GM06990 (cell line): ENCODE data around the gene RAPGEF4.

Experiments used
- DNase-seq: peaks from one replicate; pipeline ENCODE4 v3.0.0-alpha.2; 2011; ENCODE audit not compliant: insufficient read length; ENCODE audit errors: extremely low read depth
- H3K27me3 ChIP-seq: replicated peaks from 2 replicates; pipeline ENCODE4 v1.6.0; 2011; ENCODE audit warnings: low read length; ENCODE audit not compliant: control insufficient read depth, insufficient read depth
- H3K36me3 ChIP-seq: 2 replicates; pipeline ENCODE4 v1.5.1; 2011; ENCODE audit warnings: low read length; ENCODE audit not compliant: control insufficient read depth, insufficient read depth
- H3K4me3 ChIP-seq: replicated peaks from 2 replicates; pipeline ENCODE4 v1.5.1; 2011; ENCODE audit warnings: low read depth, mild to moderate bottlenecking, control low read depth, low read length
- CTCF ChIP-seq: IDR thresholded peaks from 2 replicates; pipeline ENCODE4 v1.5.1; 2011; ENCODE audit warnings: low read length, control low read depth, mild to moderate bottlenecking, inconsistent platforms; ENCODE audit not compliant: insufficient read depth, poor library complexity, severe bottlenecking

RAPGEF4 gene

DNA sequence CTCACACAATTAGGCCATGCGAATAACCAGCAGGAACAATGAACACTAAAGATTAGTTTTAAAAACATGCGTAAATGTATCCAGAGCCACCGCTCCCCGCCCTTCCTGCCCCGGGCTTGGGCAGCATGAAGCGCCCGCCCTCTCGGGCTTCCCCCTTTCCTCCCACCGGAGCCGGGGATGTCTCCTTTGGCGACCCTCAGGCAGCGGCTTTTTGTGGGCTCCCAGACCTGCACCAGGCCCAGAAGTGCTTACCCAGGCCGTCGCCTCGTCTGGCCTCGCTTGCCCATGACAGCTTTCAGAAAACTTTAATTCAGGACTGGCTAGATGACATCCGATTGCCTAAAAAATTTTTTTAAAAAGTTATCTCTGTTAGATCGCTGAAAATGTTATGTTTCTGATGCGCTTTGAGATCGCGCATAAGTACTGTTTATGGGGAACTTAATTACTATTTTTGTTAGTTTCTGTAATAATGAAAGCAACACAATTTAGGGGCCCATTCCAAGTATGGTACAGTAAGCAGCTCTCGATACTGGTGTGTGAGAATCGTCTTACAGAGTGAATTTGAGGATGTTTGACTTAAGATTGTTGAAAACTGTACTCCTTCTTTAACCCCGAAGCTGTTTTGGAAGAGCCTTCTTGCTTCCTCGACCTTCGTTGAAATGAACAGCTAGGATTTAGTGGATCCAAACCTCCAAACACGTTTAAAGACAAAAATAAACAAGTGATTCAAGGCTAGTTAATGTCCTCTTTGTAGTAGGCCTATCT, 341.1 kb downstream of the RAPGEF4 start:
- no peak for DNase-seq

DNA sequence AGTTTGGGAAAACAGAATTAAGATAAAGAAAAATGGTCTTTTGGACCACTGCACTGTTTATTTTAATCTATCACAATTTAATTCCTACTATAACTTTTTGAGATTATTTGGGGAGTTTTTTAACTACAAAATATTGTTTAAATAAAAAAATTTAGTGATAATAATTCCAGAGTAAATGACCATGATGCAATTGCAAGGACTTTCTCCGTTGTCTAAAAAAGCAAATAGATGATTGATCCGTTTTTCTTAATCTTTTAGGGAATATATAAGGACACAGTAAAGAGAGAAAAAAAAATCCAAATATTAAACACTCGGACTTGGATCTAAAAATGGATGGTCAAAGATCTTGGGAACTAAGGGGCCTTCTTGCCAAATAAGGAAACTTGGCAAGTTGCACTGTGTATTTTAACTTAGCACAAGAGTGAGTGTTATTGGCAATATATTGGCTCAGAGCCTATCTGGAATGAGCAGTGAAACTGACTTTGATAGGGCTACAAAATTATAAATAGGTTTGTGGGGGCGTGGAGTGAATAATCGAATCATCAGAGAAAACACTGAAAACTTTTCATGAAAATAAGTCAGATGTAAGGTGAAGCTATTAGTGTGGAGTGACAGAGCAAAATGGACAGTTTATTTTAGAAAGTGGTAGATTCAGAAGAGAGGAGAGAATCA, 342.0 kb downstream of the RAPGEF4 start:
- H3K27me3 ChIP-seq = no peaks in the 10 kb centered on the region
- no peak for TF ChIP-seq CTCF
- H3K36me3 ChIP-seq = no peaks in the 10 kb centered on the region; the same call in 1 of the 2 replicates
- no peak for DNase-seq
- H3K4me3 ChIP-seq = no peak overlapping the region

More for the DNA sequence above, 341.1 kb downstream of the RAPGEF4 start:
- Histone ChIP-seq H3K4me3 (peak overlapping the region; percentile 84), H3K27me3 (no peaks in the 10 kb centered on the region), H3K36me3 (no peaks in the 10 kb centered on the region)
- no peak for TF ChIP-seq CTCF

DNA sequence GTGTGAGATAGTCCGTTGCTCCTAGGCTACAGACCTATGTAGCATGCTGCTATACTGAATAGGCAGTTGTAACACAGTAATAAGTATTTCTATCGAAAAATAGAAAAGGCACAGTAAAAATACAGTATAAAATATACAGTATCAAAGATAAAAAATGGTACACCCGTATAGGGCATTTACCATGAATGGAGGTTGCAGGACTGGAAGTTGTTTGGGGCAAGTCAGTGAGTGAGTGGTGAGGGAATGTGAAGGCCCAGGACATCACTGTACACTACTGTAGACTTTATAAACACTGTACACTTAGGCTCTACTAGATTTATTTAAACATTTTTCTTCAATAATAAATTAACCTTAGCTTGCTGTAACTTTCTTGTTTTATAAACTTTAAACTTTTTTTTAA, 343.5 kb downstream of the RAPGEF4 start:
- no peaks in the 10 kb centered on the region; the same call in 1 of the 2 replicates for H3K36me3 ChIP-seq
- no peaks in the 10 kb centered on the region for H3K27me3 ChIP-seq
- no peak for DNase-seq
- H3K4me3 ChIP-seq = no peak overlapping the region
- TF ChIP-seq CTCF = no peak

GRCh38 chr2:173079973-173080860, 344.6 kb downstream of the RAPGEF4 start:
- no peak for DNase-seq
- no peaks in the 10 kb centered on the region; the same call in 1 of the 2 replicates for H3K36me3 ChIP-seq
- TF ChIP-seq CTCF = no peak
- no peak overlapping the region for H3K4me3 ChIP-seq
- no peaks in the 10 kb centered on the region for H3K27me3 ChIP-seq

DNA sequence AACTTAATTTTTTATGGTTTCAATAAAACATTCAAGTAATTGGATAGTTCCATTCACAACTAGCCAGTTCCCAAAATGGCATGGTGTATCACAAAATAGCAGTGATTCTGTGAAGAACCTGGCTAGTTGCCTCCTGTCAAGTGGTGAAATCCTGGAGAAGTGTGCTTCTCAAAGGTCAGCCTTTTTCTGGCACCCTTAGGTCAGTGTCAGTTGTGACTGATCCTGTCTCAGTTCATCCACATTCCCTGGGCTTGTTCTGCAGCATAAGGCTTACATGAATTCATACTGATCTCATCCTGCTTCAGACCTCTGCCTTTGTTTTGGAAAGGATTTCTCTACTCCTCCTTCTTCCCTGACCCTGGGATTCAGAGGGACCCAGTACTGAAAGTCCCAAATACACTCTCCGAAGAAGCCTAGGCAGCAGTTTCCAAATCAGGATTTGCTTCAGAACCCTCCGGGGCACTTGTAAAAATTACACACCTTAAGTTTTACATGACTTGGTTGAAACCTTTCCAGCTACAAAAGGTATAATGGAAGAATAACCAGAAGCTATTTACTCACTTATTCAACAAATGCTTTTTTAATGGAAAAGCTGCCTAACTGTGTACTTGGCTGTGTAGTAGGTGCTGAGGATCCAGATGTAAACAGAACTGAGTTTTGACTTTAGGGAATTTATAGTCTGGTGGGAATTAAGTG, 351.0 kb downstream of the RAPGEF4 start:
- Histone ChIP-seq H3K36me3 (no peaks in the 10 kb centered on the region; the same call in 1 of the 2 replicates), H3K4me3 (no peak overlapping the region), H3K27me3 (no peaks in the 10 kb centered on the region)
- no peak for DNase-seq
- no peak for TF ChIP-seq CTCF
